ENCODE measurements around the gene TRIM2. TPM values are rescaled to one million over a fixed set of nuclear protein-coding genes. Genes with fewer than 3 reads are reported as not detected.

TRIM2 gene
- total RNA-seq, 4 donors from 2014 or later: 25.7 to 55.9 (median 42.5) TPM

GRCh38 chr4:153233761-153234371 is 29.6 kb downstream of the TRIM2 start:
- Histone ChIP-seq H3K27ac (no peak overlapping the region), H3K27me3 (no peaks in the 10 kb centered on the region), H3K4me3 (no peak overlapping the region), H3K36me3 (no peaks in the 10 kb centered on the region), H3K4me1 (peaks cover 0 to 26% (median 0%) of the 10 kb centered on the region in 4 donors), H3K9me3 (no peaks in the 10 kb centered on the region)
- WGBS, 2 donors: 34 to 42% methylated on average over 5 of the region's 5 CpGs
- DNase-seq (ENCODE audit: low spot score in 2 of 2): no peak
- no peak for TF ChIP-seq POLR2A (IDR thresholded peaks at IDR 0.05)
- no peak for TF ChIP-seq CTCF (IDR thresholded peaks at IDR 0.05)
- TF ChIP-seq EP300 (IDR thresholded peaks at IDR 0.05): no peak

- peaks cover 0 to 2% (median 0%) of the 10 kb centered on the region in 3 donors for H3K36me3 ChIP-seq
- peaks cover 0 to 26% (median 0%) of the 10 kb centered on the region in 4 donors for H3K4me1 ChIP-seq
- H3K9me3 ChIP-seq: no peaks in the 10 kb centered on the region
- H3K27ac ChIP-seq: no peak overlapping the region
- no peak for DNase-seq (ENCODE audit: low spot score in 2 of 2)
- H3K27me3 ChIP-seq: no peaks in the 10 kb centered on the region
- H3K4me3 ChIP-seq: no peak overlapping the region
- TF ChIP-seq EP300 (IDR thresholded peaks at IDR 0.05) (no peak), CTCF (IDR thresholded peaks at IDR 0.05) (no peak), POLR2A (IDR thresholded peaks at IDR 0.05) (no peak)
- 79 to 83% methylated on average over 2 of the region's 2 CpGs for WGBS, 2 donors
These were observed 30.6 kb downstream of the TRIM2 start for GRCh38 chr4:153234885-153235284.

- Histone ChIP-seq H3K27me3 (no peaks in the 10 kb centered on the region), H3K4me1 (peaks cover 0 to 30% (median 2%) of the 10 kb centered on the region in 4 donors), H3K27ac (no peak overlapping the region), H3K9me3 (no peaks in the 10 kb centered on the region), H3K36me3 (peaks cover 0 to 15% (median 0%) of the 10 kb centered on the region in 3 donors), H3K4me3 (no peak overlapping the region)
- no peak for DNase-seq (ENCODE audit: low spot score in 2 of 2)
- TF ChIP-seq POLR2A (IDR thresholded peaks at IDR 0.05) (no peak), EP300 (IDR thresholded peaks at IDR 0.05) (no peak), CTCF (IDR thresholded peaks at IDR 0.05) (no peak)
- WGBS, 2 donors: 81 to 91% methylated on average over 5 of the region's 5 CpGs
These were observed 34.1 kb downstream of the TRIM2 start for GRCh38 chr4:153238135-153238919.

- Histone ChIP-seq H3K36me3 (peaks cover 0 to 15% (median 0%) of the 10 kb centered on the region in 3 donors), H3K4me1 (peaks cover 0 to 20% (median 2%) of the 10 kb centered on the region in 4 donors), H3K27me3 (no peaks in the 10 kb centered on the region), H3K27ac (no peak overlapping the region), H3K9me3 (no peaks in the 10 kb centered on the region), H3K4me3 (no peak overlapping the region)
- 91% methylated on average over 3 of the region's 3 CpGs for WGBS, 2 donors
- TF ChIP-seq EP300 (IDR thresholded peaks at IDR 0.05) (no peak), POLR2A (IDR thresholded peaks at IDR 0.05) (no peak), CTCF (IDR thresholded peaks at IDR 0.05) (no peak)
- no peak for DNase-seq (ENCODE audit: low spot score in 2 of 2)
These were observed 35.2 kb downstream of the TRIM2 start for GRCh38 chr4:153239409-153239808.

GRCh38 chr4:153241295-153241694 is 37.1 kb downstream of the TRIM2 start:
- Histone ChIP-seq H3K9me3 (no peaks in the 10 kb centered on the region), H3K27me3 (no peaks in the 10 kb centered on the region), H3K4me3 (no peak overlapping the region), H3K27ac (no peak overlapping the region), H3K4me1 (peaks cover 0 to 13% (median 2%) of the 10 kb centered on the region in 4 donors), H3K36me3 (peaks cover 0 to 15% (median 0%) of the 10 kb centered on the region in 3 donors)
- WGBS, 2 donors: 82 to 85% methylated on average over 7 to 8 of the region's 8 CpGs
- no peak for TF ChIP-seq CTCF (IDR thresholded peaks at IDR 0.05)
- no peak for TF ChIP-seq EP300 (IDR thresholded peaks at IDR 0.05)
- TF ChIP-seq POLR2A (IDR thresholded peaks at IDR 0.05): no peak
- no peak for DNase-seq (ENCODE audit: low spot score in 2 of 2)

All from tibial nerve (tissue), 4 donors.